Measurements from ENCODE around the gene GADD45B. TPM values are rescaled to one million over a fixed set of nuclear protein-coding genes. Genes with fewer than 3 reads are reported as not detected.

Gene GADD45B
- total RNA-seq, 1 experiment from 2014 or later, result 37.9 TPM

DNA sequence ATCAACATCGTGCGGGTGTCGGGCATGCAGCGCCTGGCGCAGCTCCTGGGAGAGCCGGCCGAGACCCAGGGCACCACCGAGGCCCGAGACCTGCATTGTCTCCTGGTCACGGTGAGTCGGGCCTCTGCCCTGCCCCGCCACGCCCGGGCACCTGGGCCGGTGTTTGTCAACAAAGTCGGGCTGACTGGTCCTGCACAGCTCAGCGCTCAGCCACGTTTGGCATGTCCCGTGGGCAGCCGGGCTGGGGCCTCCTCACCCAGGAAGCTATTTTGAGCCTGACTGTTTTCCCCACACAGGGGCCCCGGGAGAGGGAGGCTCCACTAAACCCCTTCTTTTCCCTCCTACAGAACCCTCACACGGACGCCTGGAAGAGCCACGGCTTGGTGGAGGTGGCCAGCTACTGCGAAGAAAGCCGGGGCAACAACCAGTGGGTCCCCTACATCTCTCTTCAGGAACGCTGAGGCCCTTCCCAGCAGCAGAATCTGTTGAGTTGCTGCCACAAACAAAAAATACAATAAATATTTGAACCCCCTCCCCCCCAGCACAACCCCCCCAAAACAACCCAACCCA, 1.3 kb downstream of the GADD45B start:
- ATAC-seq (no peak), DNase-seq (ENCODE audit: low read depth, low spot score) (no peak)
- Histone ChIP-seq H3K36me3 (ENCODE audit: control insufficient read depth in 1 of 2, insufficient read depth in 2 of 2, low read length in 2 of 2) (peaks cover 2 to 20% of the 10 kb centered on the region in 2 experiments; a peak in 1 of 4 replicates), H4K20me1 (ENCODE audit: insufficient read depth) (peaks cover 14% of the 10 kb centered on the region; the same call in 1 of the 2 replicates), H3K9me3 (ENCODE audit: control insufficient read depth in 1 of 2, insufficient read depth in 1 of 2, low read depth in 1 of 2, low read length in 2 of 2) (no peaks in the 10 kb centered on the region), H3K9me2 (ENCODE audit: insufficient read depth) (no peaks in the 10 kb centered on the region), H3K4me3 (replicated peaks in 1 of 2; ENCODE audit: low read depth in 1 of 2, low read length in 2 of 2) (peak overlapping the region; percentile 96 to 99), H3K79me2 (ENCODE audit: insufficient read depth, low read length) (peaks cover 24% of the 10 kb centered on the region), H3K4me2 (ENCODE audit: low read length) (peak overlapping the region; percentile 98), H3K27me3 (ENCODE audit: insufficient read depth, low read length) (no peaks in the 10 kb centered on the region), H3K4me1 (ENCODE audit: control insufficient read depth in 1 of 2, insufficient read depth in 2 of 2, low read length in 2 of 2) (peaks cover 18 to 42% of the 10 kb centered on the region in 2 experiments), H3K9ac (ENCODE audit: low read length) (peak overlapping the region; percentile 93), H2AFZ (ENCODE audit: low read depth, low read length, poor library complexity, severe bottlenecking) (no peak overlapping the region), H3K27ac (ENCODE audit: low read depth, low read length) (peak overlapping the region; percentile 78; the same call in 1 of the 2 replicates)
- TF ChIP-seq ZNF274 (IDR thresholded peaks at IDR 0.05; ENCODE audit: low read depth, low read length) (no peak), SIN3A (IDR thresholded peaks at IDR 0.05; ENCODE audit: low read depth) (0 out of 2 replicates have a peak, but pooled peaks have one; percentile 20)
- RAD21 ChIA-PET (ENCODE audit: low non-redundant PET in 1 of 2, low total read pairs in 2 of 2, uncharacterized antibody in 2 of 2, unreplicated experiment in 2 of 2), result interaction anchor here (1.2 to 2.4 kb wide), 6 partner anchors 48 to 134 kb away, joined by 3 to 11 read pairs (median 10); no protein-coding TSS in a partner anchor
- no TSS peak for BruUV-seq (replicated peaks)
- intact Hi-C loops (cut with micrococcal nuclease), result no loop called here
- CTCF ChIA-PET, result interaction anchor here (1.8 to 3.0 kb wide), 3 partner anchors 102 to 137 kb away, joined by 8 to 24 read pairs (median 23); no protein-coding TSS in a partner anchor
- POLR2A ChIA-PET, result interaction anchor here (0.6 to 4.0 kb wide), 20 partner anchors 14 to 142 kb away, joined by 3 to 91 read pairs (median 16); no protein-coding TSS in a partner anchor

DNA sequence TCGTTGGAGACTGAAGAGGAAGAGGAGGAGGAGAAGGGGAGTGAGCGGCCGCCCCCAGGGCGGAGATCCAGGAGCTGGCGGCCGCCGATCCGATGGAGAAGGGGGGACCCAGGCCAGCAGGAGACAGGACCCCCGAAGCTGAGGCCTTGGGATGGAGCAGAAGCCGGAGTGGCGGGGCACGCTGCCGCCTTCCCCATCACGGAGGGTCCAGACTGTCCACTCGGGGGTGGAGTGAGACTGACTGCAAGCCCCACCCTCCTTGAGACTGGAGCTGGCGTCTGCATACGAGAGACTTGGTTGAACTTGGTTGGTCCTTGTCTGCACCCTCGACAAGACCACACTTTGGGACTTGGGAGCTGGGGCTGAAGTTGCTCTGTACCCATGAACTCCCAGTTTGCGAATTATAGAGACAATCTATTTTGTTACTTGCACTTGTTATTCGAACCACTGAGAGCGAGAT, 1.8 kb downstream of the GADD45B start:
- H3K4me1 ChIP-seq (ENCODE audit: control insufficient read depth in 1 of 2, insufficient read depth in 2 of 2, low read length in 2 of 2), result peaks cover 18 to 42% of the 10 kb centered on the region in 2 experiments
- H3K36me3 ChIP-seq (ENCODE audit: control insufficient read depth in 1 of 2, insufficient read depth in 2 of 2, low read length in 2 of 2), result peaks cover 2 to 20% of the 10 kb centered on the region in 2 experiments; a peak in 1 of 4 replicates
- TF ChIP-seq EGR1 (IDR thresholded peaks at IDR 0.05; ENCODE audit: low read depth) (no peak), JUND (IDR thresholded peaks at IDR 0.05) (0 out of 2 replicates have a peak, but pooled peaks have one; percentile 4), POLR2A (IDR thresholded peaks at IDR 0.05; ENCODE audit: borderline replicate concordance, extremely low read depth, insufficient read depth, insufficient read length) (no peak), EZH2 (IDR thresholded peaks at IDR 0.05) (no peak), POLR2AphosphoS5 (IDR thresholded peaks at IDR 0.05; ENCODE audit: low read depth, low read length) (peak; percentile 36; the same call in 1 of the 2 replicates)
- TF ChIP-seq, protein P1, sequence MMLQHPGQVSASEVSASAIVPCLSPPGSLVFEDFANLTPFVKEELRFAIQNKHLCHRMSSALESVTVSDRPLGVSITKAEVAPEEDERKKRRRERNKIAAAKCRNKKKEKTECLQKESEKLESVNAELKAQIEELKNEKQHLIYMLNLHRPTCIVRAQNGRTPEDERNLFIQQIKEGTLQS (IDR thresholded peaks at IDR 0.05), result no peak
- TF ChIP-seq, protein P2, sequence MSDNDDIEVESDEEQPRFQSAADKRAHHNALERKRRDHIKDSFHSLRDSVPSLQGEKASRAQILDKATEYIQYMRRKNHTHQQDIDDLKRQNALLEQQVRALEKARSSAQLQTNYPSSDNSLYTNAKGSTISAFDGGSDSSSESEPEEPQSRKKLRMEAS (IDR thresholded peaks at IDR 0.05), result no peak
- DNase-seq (ENCODE audit: low read depth, low spot score) (no peak), ATAC-seq (no peak)
- intact Hi-C loops (cut with micrococcal nuclease), result no loop called here
- BruUV-seq (replicated peaks), result no TSS peak
- ChIA-PET RAD21 (ENCODE audit: low non-redundant PET in 1 of 2, low total read pairs in 2 of 2, uncharacterized antibody in 2 of 2, unreplicated experiment in 2 of 2) (no interaction called here), CTCF (interaction anchor here (1.4 to 3.0 kb wide), 2 partner anchors 101 to 133 kb away, joined by 4 to 24 read pairs; no protein-coding TSS in a partner anchor), POLR2A (interaction anchor here (0.6 to 4.0 kb wide), 16 partner anchors 13 to 142 kb away, joined by 3 to 91 read pairs (median 6); no protein-coding TSS in a partner anchor)
- no peaks in the 10 kb centered on the region for H3K9me3 ChIP-seq (ENCODE audit: control insufficient read depth in 1 of 2, insufficient read depth in 1 of 2, low read depth in 1 of 2, low read length in 2 of 2)
- no peaks in the 10 kb centered on the region for H3K9me2 ChIP-seq (ENCODE audit: insufficient read depth)
- H3K4me3 ChIP-seq (replicated peaks in 1 of 2; ENCODE audit: low read depth in 1 of 2, low read length in 2 of 2), result peak overlapping the region; percentile 96 to 99
- H3K4me2 ChIP-seq (ENCODE audit: low read length), result peak overlapping the region; percentile 98
- H3K27ac ChIP-seq (ENCODE audit: low read depth, low read length), result no peak overlapping the region
- H4K20me1 ChIP-seq (ENCODE audit: insufficient read depth), result peaks cover 14% of the 10 kb centered on the region; the same call in 1 of the 2 replicates
- no peak overlapping the region for H2AFZ ChIP-seq (ENCODE audit: low read depth, low read length, poor library complexity, severe bottlenecking)
- no peaks in the 10 kb centered on the region for H3K27me3 ChIP-seq (ENCODE audit: insufficient read depth, low read length)
- H3K79me2 ChIP-seq (ENCODE audit: insufficient read depth, low read length), result peaks cover 24% of the 10 kb centered on the region
- H3K9ac ChIP-seq (ENCODE audit: low read length), result peak overlapping the region; percentile 93; the same call in 1 of the 2 replicates

Data from HCT116 (cell line).